GM23338 (cell line): Measurements from ENCODE around the gene EVL. TPM values are rescaled to one million over a fixed set of nuclear protein-coding genes. Genes with fewer than 3 reads are reported as not detected.

Experiments used
- ATAC-seq: fragments of 200-7000 bp; cut with Tn5 transposase; 3 replicates; pipeline ENCODE4 v1.9.1; 2020
- DNase-seq: peaks from one replicate; pipeline ENCODE4 v3.0.0-alpha.2; 2015; ENCODE audit warnings: low spot score
- H2AFZ ChIP-seq: fragments of 200-600 bp; sonication (generic); 2 replicates; pipeline ENCODE4 v1.8.0; 2016; ENCODE audit warnings: antibody characterized with exemption, mild to moderate bottlenecking, moderate library complexity
- H3F3A ChIP-seq: fragments of 200-600 bp; sonication (generic); replicated peaks from 2 replicates; pipeline ENCODE4 v1.8.0; 2017; ENCODE audit warnings: antibody characterized with exemption, mixed run types, low read depth
- H3K27ac ChIP-seq: fragments of 200-600 bp; sonication (generic); 2 replicates; pipeline ENCODE4 v1.6.1; 2016; ENCODE audit warnings: low read depth
- H3K27me3 ChIP-seq: fragments of 200-600 bp; sonication (generic); 2 replicates; pipeline ENCODE4 v1.8.0; 2016; ENCODE audit warnings: mild to moderate bottlenecking, mixed run types, moderate library complexity; ENCODE audit not compliant: insufficient read depth
- H3K36me3 ChIP-seq: fragments of 200-600 bp; sonication (generic); 2 replicates; pipeline ENCODE4 v1.8.0; 2016; ENCODE audit warnings: mild to moderate bottlenecking; ENCODE audit not compliant: insufficient read depth
- H3K4me1 ChIP-seq: fragments of 200-600 bp; sonication (generic); 2 replicates; pipeline ENCODE4 v1.8.0; 2016; ENCODE audit warnings: mild to moderate bottlenecking, moderate library complexity; ENCODE audit not compliant: insufficient read depth
- H3K4me2 ChIP-seq: fragments of 200-600 bp; sonication (generic); 2 replicates; pipeline ENCODE4 v1.7.1; 2017; ENCODE audit warnings: mixed run types
- H3K4me3 ChIP-seq: fragments of 200-600 bp; sonication (generic); 2 replicates; pipeline ENCODE4 v1.6.1; 2016; ENCODE audit warnings: mixed run types
- H3K79me2 ChIP-seq: fragments of 200-600 bp; sonication (generic); replicated peaks from 2 replicates; pipeline ENCODE4 v1.8.0; 2017; ENCODE audit warnings: mild to moderate bottlenecking; ENCODE audit not compliant: insufficient read depth
- H3K9me2 ChIP-seq: fragments of 200-600 bp; sonication (generic); 2 replicates; pipeline ENCODE4 v1.8.0; 2017; ENCODE audit not compliant: insufficient read depth
- H4K20me1 ChIP-seq: fragments of 200-600 bp; sonication (generic); replicated peaks from 2 replicates; pipeline ENCODE4 v1.8.0; 2017; ENCODE audit warnings: mild to moderate bottlenecking; ENCODE audit not compliant: insufficient read depth
- H3K27ac Mint-ChIP-seq: 2 replicates; pipeline ENCODE4 v1.8.0; 2020; ENCODE audit warnings: inconsistent platforms, mild to moderate bottlenecking, moderate library complexity, mixed read lengths
- H3K27me3 Mint-ChIP-seq: 3 replicates; pipeline ENCODE4 v1.8.0; 2022; ENCODE audit warnings: low read depth, mild to moderate bottlenecking, moderate library complexity, mixed read lengths, inconsistent platforms; ENCODE audit not compliant: insufficient read depth, poor library complexity
- H3K36me3 Mint-ChIP-seq: 3 replicates; pipeline ENCODE4 v1.8.0; 2021; ENCODE audit warnings: low read depth, mild to moderate bottlenecking, inconsistent platforms, moderate library complexity, mixed read lengths
- H3K4me1 Mint-ChIP-seq: 3 replicates; pipeline ENCODE4 v1.8.0; 2020; ENCODE audit warnings: mild to moderate bottlenecking, inconsistent platforms, mixed read lengths
- H3K4me3 Mint-ChIP-seq: 3 replicates; pipeline ENCODE4 v1.8.0; 2021; ENCODE audit warnings: moderate library complexity, mild to moderate bottlenecking, inconsistent platforms, mixed read lengths
- H3K9me3 Mint-ChIP-seq: 3 replicates; pipeline ENCODE4 v1.8.0; 2020; ENCODE audit warnings: moderate library complexity, mild to moderate bottlenecking, inconsistent platforms, mixed read lengths
- CREB1 ChIP-seq: fragments of 250-450 bp; sonication (Bioruptor Pico); IDR thresholded peaks from 2 replicates; pipeline ENCODE4 v1.5.0; 2020; ENCODE audit warnings: low read depth, mild to moderate bottlenecking, moderate library complexity
- CTCF ChIP-seq, 2 experiments: fragments of 200-600 bp in 1 of 2; sonication (generic) in 1 of 2; conservative IDR thresholded peaks; 2 replicates each; pipeline versions ENCODE4 v1.5.1 to v1.6.1; 2016 to 2017; ENCODE audit warnings: antibody characterized with exemption in 2 of 2, low read depth in 2 of 2, mild to moderate bottlenecking in 2 of 2, moderate library complexity in 1 of 2
- EZH2 ChIP-seq: fragments of 200-600 bp; sonication (generic); IDR thresholded peaks from one replicate; pipeline ENCODE4 v1.8.0; 2017; ENCODE audit warnings: antibody characterized with exemption, mild to moderate bottlenecking, low read depth; ENCODE audit not compliant: unreplicated experiment
- EZH2phosphoT487 ChIP-seq: fragments of 200-600 bp; sonication (generic); IDR thresholded peaks from one replicate; pipeline ENCODE4 v1.8.1; 2018; ENCODE audit warnings: antibody characterized with exemption; ENCODE audit not compliant: unreplicated experiment
- JUNB ChIP-seq: IDR thresholded peaks from one replicate; pipeline ENCODE4 v1.6.1; 2016; ENCODE audit warnings: antibody characterized with exemption; ENCODE audit not compliant: unreplicated experiment
- NANOG ChIP-seq: IDR thresholded peaks from 2 replicates; pipeline ENCODE4 v1.6.1; 2016; ENCODE audit warnings: antibody characterized with exemption, borderline replicate concordance
- POLR2AphosphoS5 ChIP-seq: IDR thresholded peaks from 2 replicates; pipeline ENCODE4 v1.6.1; 2016; ENCODE audit warnings: antibody characterized with exemption, low read depth
- REST ChIP-seq: IDR thresholded peaks from one replicate; pipeline ENCODE4 v1.6.1; 2018; ENCODE audit warnings: antibody characterized with exemption; ENCODE audit not compliant: unreplicated experiment
- STAT1 ChIP-seq: IDR thresholded peaks from one replicate; pipeline ENCODE4 v1.6.1; 2016; ENCODE audit warnings: antibody characterized with exemption; ENCODE audit not compliant: unreplicated experiment
- ZNF114 ChIP-seq: fragments of 250-450 bp; sonication (Bioruptor Pico); IDR thresholded peaks from 2 replicates; pipeline ENCODE4 v1.5.0; 2020; ENCODE audit warnings: mild to moderate bottlenecking, moderate library complexity
- polyA plus RNA-seq: library from polyadenylated mRNA; unstranded; fragments of >200 nt; fragmentation: Nextera tagmentation; extraction: Ambion mirVana; gene quantifications from 2 replicates; pipeline ENCODE4 v1.2.1, GENCODE V29; 2016
- total RNA-seq: library from RNA; depleted of rRNA; stranded (reverse); fragments of >200 nt; shearing (Covaris generic); gene quantifications from 2 replicates; pipeline ENCODE4 v1.2.3, GENCODE V29; 2014
- TF ChIP-seq, protein P1 (sequence below): fragments of 250-450 bp; sonication (Bioruptor Pico); IDR thresholded peaks from 2 replicates; pipeline ENCODE4 v1.5.0; 2020; ENCODE audit warnings: mild to moderate bottlenecking, moderate library complexity

The EVL gene
- total and polyA plus RNA-seq, 2 experiments from 2014 or later: 28.2 to 50.5 TPM

DNA sequence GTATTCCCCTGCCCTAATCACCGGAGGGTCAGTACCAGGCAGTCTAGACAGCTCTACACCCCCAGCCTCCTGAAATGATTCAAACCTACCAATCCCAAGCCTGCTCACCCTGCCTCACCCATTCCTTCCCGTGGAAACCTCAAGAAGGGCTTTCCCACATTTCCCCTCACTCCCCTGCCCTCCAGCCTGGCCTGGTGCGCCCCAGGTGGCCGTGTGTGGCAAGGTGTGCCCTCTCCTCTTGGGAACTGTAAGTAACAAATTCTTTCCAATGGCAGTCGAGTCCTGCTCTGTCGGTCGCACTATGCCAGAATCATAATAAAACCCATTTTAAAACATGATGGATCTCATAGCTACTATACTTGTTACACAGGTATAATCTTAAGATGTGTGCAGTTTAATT is 108.1 kb downstream of the EVL start:
- peak; percentile 43 to 52 for TF ChIP-seq CTCF (conservative IDR thresholded peaks at IDR 0.05; ENCODE audit: low read depth in 2 of 2)
- TF ChIP-seq ZNF114 (CRISPR knock-in tag): no peak
- no peaks in the 10 kb centered on the region for H3K9me3 Mint-ChIP-seq
- 0 out of 3 replicates have a peak, but pooled peaks cover 2% of the 10 kb centered on the region for H3K4me1 Mint-ChIP-seq
- no peaks in the 10 kb centered on the region for H3F3A ChIP-seq
- DNase-seq: peak; percentile 35
- H4K20me1 ChIP-seq: no peaks in the 10 kb centered on the region
- H3K4me1 ChIP-seq: no peaks in the 10 kb centered on the region
- H3K4me3 Mint-ChIP-seq: no peak overlapping the region
- H3K36me3 ChIP-seq: no peaks in the 10 kb centered on the region
- H3K27me3 ChIP-seq: no peaks in the 10 kb centered on the region
- H2AFZ ChIP-seq: no peak overlapping the region
- peak; percentile 56 for ATAC-seq
- no peak overlapping the region for H3K4me3 ChIP-seq
- no peaks in the 10 kb centered on the region for H3K36me3 Mint-ChIP-seq
- no peaks in the 10 kb centered on the region for H3K9me2 ChIP-seq
- H3K27ac Mint-ChIP-seq: no peak overlapping the region
- peaks cover 10% of the 10 kb centered on the region for H3K27me3 Mint-ChIP-seq
- no peak overlapping the region for H3K4me2 ChIP-seq
- H3K79me2 ChIP-seq: no peaks in the 10 kb centered on the region
- H3K27ac ChIP-seq: no peak overlapping the region

DNA sequence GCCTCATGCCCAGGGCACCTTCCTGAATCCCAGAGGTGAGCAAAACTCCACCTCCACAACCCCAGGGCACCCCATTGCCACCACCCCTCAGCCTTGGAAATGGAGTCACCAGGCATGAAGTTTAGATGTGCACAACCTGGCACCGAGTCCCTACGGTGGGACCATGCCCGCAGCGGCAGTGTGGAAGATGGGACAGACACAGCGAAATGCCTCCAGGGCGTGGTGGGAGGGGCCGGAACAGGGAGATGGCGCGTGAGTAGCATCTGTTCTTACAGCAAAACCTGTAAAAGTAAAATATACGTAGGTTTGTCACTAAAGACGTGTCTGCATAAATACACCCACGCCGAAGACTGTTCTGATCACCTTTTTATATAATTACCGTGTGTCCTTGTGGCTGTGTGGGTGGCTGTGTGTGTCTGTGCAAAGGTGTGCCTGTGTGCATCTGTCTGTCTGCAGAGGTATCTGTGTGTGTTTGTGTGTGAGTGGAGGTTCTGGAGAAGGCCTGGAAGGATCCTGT is 111.6 kb downstream of the EVL start:
- no peaks in the 10 kb centered on the region for H3K27me3 ChIP-seq
- H4K20me1 ChIP-seq: no peaks in the 10 kb centered on the region
- H3K4me3 Mint-ChIP-seq: no peak overlapping the region
- H3K4me1 ChIP-seq: no peaks in the 10 kb centered on the region
- no peaks in the 10 kb centered on the region for H3K9me2 ChIP-seq
- no peak overlapping the region for H3K4me3 ChIP-seq
- H3K36me3 Mint-ChIP-seq: peaks cover 3% of the 10 kb centered on the region; the same call in 1 of the 3 replicates
- H3K27ac Mint-ChIP-seq: no peak overlapping the region
- no peaks in the 10 kb centered on the region for H3F3A ChIP-seq
- H3K27ac ChIP-seq: no peak overlapping the region
- no peak for DNase-seq
- H3K9me3 Mint-ChIP-seq: peaks cover 3% of the 10 kb centered on the region
- no peak for ATAC-seq
- H3K79me2 ChIP-seq: no peaks in the 10 kb centered on the region
- no peaks in the 10 kb centered on the region for H3K4me1 Mint-ChIP-seq
- H3K4me2 ChIP-seq: no peak overlapping the region
- H3K27me3 Mint-ChIP-seq: peaks cover 12% of the 10 kb centered on the region
- H2AFZ ChIP-seq: peak overlapping the region; percentile 28; the same call in 1 of the 2 replicates
- H3K36me3 ChIP-seq: no peaks in the 10 kb centered on the region
- TF ChIP-seq STAT1 (no peak), JUNB (no peak), ZNF114 (CRISPR knock-in tag) (no peak), EZH2 (no peak), EZH2phosphoT487 (no peak), NANOG (no peak), CREB1 (no peak), REST (no peak), POLR2AphosphoS5 (no peak)
- TF ChIP-seq, protein P1, sequence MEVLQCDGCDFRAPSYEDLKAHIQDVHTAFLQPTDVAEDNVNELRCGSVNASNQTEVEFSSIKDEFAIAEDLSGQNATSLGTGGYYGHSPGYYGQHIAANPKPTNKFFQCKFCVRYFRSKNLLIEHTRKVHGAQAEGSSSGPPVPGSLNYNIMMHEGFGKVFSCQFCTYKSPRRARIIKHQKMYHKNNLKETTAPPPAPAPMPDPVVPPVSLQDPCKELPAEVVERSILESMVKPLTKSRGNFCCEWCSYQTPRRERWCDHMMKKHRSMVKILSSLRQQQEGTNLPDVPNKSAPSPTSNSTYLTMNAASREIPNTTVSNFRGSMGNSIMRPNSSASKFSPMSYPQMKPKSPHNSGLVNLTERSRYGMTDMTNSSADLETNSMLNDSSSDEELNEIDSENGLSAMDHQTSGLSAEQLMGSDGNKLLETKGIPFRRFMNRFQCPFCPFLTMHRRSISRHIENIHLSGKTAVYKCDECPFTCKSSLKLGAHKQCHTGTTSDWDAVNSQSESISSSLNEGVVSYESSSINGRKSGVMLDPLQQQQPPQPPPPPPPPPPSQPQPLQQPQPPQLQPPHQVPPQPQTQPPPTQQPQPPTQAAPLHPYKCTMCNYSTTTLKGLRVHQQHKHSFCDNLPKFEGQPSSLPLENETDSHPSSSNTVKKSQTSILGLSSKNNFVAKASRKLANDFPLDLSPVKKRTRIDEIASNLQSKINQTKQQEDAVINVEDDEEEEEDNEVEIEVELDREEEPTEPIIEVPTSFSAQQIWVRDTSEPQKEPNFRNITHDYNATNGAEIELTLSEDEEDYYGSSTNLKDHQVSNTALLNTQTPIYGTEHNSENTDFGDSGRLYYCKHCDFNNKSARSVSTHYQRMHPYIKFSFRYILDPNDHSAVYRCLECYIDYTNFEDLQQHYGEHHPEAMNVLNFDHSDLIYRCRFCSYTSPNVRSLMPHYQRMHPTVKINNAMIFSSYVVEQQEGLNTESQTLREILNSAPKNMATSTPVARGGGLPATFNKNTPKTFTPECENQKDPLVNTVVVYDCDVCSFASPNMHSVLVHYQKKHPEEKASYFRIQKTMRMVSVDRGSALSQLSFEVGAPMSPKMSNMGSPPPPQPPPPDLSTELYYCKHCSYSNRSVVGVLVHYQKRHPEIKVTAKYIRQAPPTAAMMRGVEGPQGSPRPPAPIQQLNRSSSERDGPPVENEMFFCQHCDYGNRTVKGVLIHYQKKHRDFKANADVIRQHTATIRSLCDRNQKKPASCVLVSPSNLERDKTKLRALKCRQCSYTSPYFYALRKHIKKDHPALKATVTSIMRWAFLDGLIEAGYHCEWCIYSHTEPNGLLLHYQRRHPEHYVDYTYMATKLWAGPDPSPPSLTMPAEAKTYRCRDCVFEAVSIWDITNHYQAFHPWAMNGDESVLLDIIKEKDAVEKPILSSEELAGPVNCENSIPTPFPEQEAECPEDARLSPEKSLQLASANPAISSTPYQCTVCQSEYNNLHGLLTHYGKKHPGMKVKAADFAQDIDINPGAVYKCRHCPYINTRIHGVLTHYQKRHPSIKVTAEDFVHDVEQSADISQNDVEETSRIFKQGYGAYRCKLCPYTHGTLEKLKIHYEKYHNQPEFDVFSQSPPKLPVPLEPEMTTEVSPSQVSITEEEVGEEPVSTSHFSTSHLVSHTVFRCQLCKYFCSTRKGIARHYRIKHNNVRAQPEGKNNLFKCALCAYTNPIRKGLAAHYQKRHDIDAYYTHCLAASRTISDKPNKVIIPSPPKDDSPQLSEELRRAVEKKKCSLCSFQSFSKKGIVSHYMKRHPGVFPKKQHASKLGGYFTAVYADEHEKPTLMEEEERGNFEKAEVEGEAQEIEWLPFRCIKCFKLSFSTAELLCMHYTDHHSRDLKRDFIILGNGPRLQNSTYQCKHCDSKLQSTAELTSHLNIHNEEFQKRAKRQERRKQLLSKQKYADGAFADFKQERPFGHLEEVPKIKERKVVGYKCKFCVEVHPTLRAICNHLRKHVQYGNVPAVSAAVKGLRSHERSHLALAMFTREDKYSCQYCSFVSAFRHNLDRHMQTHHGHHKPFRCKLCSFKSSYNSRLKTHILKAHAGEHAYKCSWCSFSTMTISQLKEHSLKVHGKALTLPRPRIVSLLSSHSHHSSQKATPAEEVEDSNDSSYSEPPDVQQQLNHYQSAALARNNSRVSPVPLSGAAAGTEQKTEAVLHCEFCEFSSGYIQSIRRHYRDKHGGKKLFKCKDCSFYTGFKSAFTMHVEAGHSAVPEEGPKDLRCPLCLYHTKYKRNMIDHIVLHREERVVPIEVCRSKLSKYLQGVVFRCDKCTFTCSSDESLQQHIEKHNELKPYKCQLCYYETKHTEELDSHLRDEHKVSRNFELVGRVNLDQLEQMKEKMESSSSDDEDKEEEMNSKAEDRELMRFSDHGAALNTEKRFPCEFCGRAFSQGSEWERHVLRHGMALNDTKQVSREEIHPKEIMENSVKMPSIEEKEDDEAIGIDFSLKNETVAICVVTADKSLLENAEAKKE (CRISPR knock-in tag): no peak
